H9 (cell line): Measurements from ENCODE around the gene NR0B2. TPM values are rescaled to one million over a fixed set of nuclear protein-coding genes. Genes with fewer than 3 reads are reported as not detected.

Experiments
- DNase-seq: peaks from one replicate; pipeline ENCODE4 v3.0.0-alpha.2; 2017
- H2AFZ ChIP-seq: one replicate; pipeline ENCODE4 v1.6.1; 2013; ENCODE audit warnings: mild to moderate bottlenecking, low read length, control low read depth, moderate library complexity
- H2AK5ac ChIP-seq: 2 replicates; pipeline ENCODE4 v1.6.1; 2013; ENCODE audit warnings: low read length, control low read depth, mixed read lengths; ENCODE audit not compliant: insufficient read length
- H2BK120ac ChIP-seq: one replicate; pipeline ENCODE4 v1.6.1; 2013; ENCODE audit warnings: low read depth, mild to moderate bottlenecking, low read length, control low read depth, inconsistent platforms; ENCODE audit not compliant: poor library complexity, severe bottlenecking
- H2BK12ac ChIP-seq: 2 replicates; pipeline ENCODE4 v1.6.1; 2013; ENCODE audit warnings: low read length, control low read depth, mixed read lengths, low read depth; ENCODE audit not compliant: insufficient read length
- H2BK15ac ChIP-seq: 2 replicates; pipeline ENCODE4 v1.6.1; 2013; ENCODE audit warnings: low read depth, low read length, control low read depth
- H2BK20ac ChIP-seq: one replicate; pipeline ENCODE4 v1.6.1; 2013; ENCODE audit warnings: low read depth, mild to moderate bottlenecking, low read length, control low read depth, inconsistent platforms; ENCODE audit not compliant: poor library complexity, severe bottlenecking
- H2BK5ac ChIP-seq: 2 replicates; pipeline ENCODE4 v1.6.1; 2013; ENCODE audit warnings: low read length, control low read depth, mixed read lengths; ENCODE audit not compliant: insufficient read length
- H3K14ac ChIP-seq: 2 replicates; pipeline ENCODE4 v1.6.1; 2013; ENCODE audit warnings: low read length, control low read depth; ENCODE audit not compliant: insufficient read depth
- H3K18ac ChIP-seq: 2 replicates; pipeline ENCODE4 v1.6.1; 2013; ENCODE audit warnings: low read depth, mild to moderate bottlenecking, mixed read lengths, low read length, control low read depth; ENCODE audit not compliant: insufficient read length
- H3K23ac ChIP-seq: 2 replicates; pipeline ENCODE4 v1.6.1; 2013; ENCODE audit warnings: low read length, control low read depth, mixed read lengths, low read depth; ENCODE audit not compliant: insufficient read length
- H3K23me2 ChIP-seq: 2 replicates; pipeline ENCODE4 v1.6.1; 2013; ENCODE audit warnings: low read depth, mild to moderate bottlenecking, mixed read lengths, low read length, control low read depth; ENCODE audit not compliant: insufficient read length, poor library complexity, severe bottlenecking
- H3K27ac ChIP-seq: 2 replicates; pipeline ENCODE4 v1.5.1; 2013; ENCODE audit warnings: low read length, control low read depth, mixed read lengths, low read depth; ENCODE audit not compliant: insufficient read length
- H3K27me3 ChIP-seq: 2 replicates; pipeline ENCODE4 v1.6.1; 2013; ENCODE audit warnings: low read length, control low read depth, inconsistent platforms; ENCODE audit not compliant: insufficient read depth
- H3K4ac ChIP-seq: 2 replicates; pipeline ENCODE4 v1.6.1; 2013; ENCODE audit warnings: low read depth, mild to moderate bottlenecking, control low read depth, inconsistent platforms, low read length, moderate library complexity
- H3K4me1 ChIP-seq: 2 replicates; pipeline ENCODE4 v1.6.1; 2013; ENCODE audit warnings: low read length, control low read depth, inconsistent platforms; ENCODE audit not compliant: insufficient read depth
- H3K4me2 ChIP-seq: 2 replicates; pipeline ENCODE4 v1.6.1; 2013; ENCODE audit warnings: low read length, control low read depth, mixed read lengths; ENCODE audit not compliant: insufficient read length, insufficient read depth
- H3K56ac ChIP-seq: 2 replicates; pipeline ENCODE4 v1.6.1; 2013; ENCODE audit warnings: low read depth, mild to moderate bottlenecking, mixed read lengths, low read length, control low read depth; ENCODE audit not compliant: insufficient read length
- H3K79me1 ChIP-seq: 2 replicates; pipeline ENCODE4 v1.6.1; 2013; ENCODE audit warnings: low read depth, mild to moderate bottlenecking, moderate library complexity, low read length, control low read depth, inconsistent platforms; ENCODE audit not compliant: insufficient read depth, poor library complexity, severe bottlenecking
- H3K79me2 ChIP-seq: 2 replicates; pipeline ENCODE4 v1.6.1; 2013; ENCODE audit warnings: low read length, control low read depth, inconsistent platforms; ENCODE audit not compliant: insufficient read depth
- H3K9ac ChIP-seq: 2 replicates; pipeline ENCODE4 v1.6.1; 2013; ENCODE audit warnings: low read length, control low read depth, mixed read lengths; ENCODE audit not compliant: insufficient read length; ENCODE audit errors: extremely low read depth
- H3K9me3 ChIP-seq: one replicate; pipeline ENCODE4 v1.6.1; 2013; ENCODE audit warnings: low read depth, low read length, inconsistent platforms; ENCODE audit not compliant: control insufficient read depth
- H3T11ph ChIP-seq: one replicate; pipeline ENCODE4 v1.6.1; 2013; ENCODE audit warnings: mild to moderate bottlenecking, low read length, control low read depth, inconsistent platforms
- H4K20me1 ChIP-seq: one replicate; pipeline ENCODE4 v1.6.1; 2013; ENCODE audit not compliant: control insufficient read depth, insufficient read length, insufficient read depth
- H4K5ac ChIP-seq: 2 replicates; pipeline ENCODE4 v1.6.1; 2013; ENCODE audit warnings: low read depth, mild to moderate bottlenecking, mixed read lengths, low read length, control low read depth; ENCODE audit not compliant: insufficient read length
- H4K8ac ChIP-seq: replicated peaks from 2 replicates; pipeline ENCODE4 v1.6.1; 2013; ENCODE audit warnings: low read length, control low read depth, mixed read lengths, low read depth; ENCODE audit not compliant: insufficient read length
- H4K91ac ChIP-seq: 2 replicates; pipeline ENCODE4 v1.6.1; 2013; ENCODE audit warnings: low read depth, mild to moderate bottlenecking, moderate library complexity, mixed read lengths, low read length, control low read depth; ENCODE audit not compliant: insufficient read length
- H3K27ac Mint-ChIP-seq, 3 experiments: 2 replicates in 2 of 3; 3 replicates in 1 of 3; pipeline ENCODE4 v1.8.0; 2020 to 2021; ENCODE audit warnings: mixed read lengths in 3 of 3, mild to moderate bottlenecking in 1 of 3, moderate library complexity in 1 of 3
- H3K27me3 Mint-ChIP-seq: 2 replicates; pipeline ENCODE4 v1.8.0; 2021; ENCODE audit warnings: low read depth, mild to moderate bottlenecking, moderate library complexity, mixed read lengths
- H3K36me3 Mint-ChIP-seq, 3 experiments: 2 replicates in 2 of 3; 3 replicates in 1 of 3; pipeline ENCODE4 v1.8.0; 2020 to 2021; ENCODE audit warnings: low read depth in 3 of 3, mixed read lengths in 3 of 3; ENCODE audit not compliant: insufficient read depth in 1 of 3
- H3K4me1 Mint-ChIP-seq, 2 experiments: 2 replicates each; pipeline ENCODE4 v1.8.0; 2020; ENCODE audit warnings: mixed read lengths in 2 of 2
- H3K4me3 Mint-ChIP-seq, 2 experiments: 2 replicates in 1 of 2; 3 replicates in 1 of 2; pipeline ENCODE4 v1.8.0; 2020 to 2021; ENCODE audit warnings: mild to moderate bottlenecking in 2 of 2, mixed read lengths in 2 of 2, moderate library complexity in 1 of 2
- H3K9me3 Mint-ChIP-seq, 2 experiments: 2 replicates in 1 of 2; 3 replicates in 1 of 2; pipeline ENCODE4 v1.8.0; 2020; ENCODE audit warnings: mild to moderate bottlenecking in 2 of 2, mixed read lengths in 2 of 2, moderate library complexity in 1 of 2
- WGBS: extraction: QIAGEN DNeasy Blood & Tissue Kit; methylation state at CpG from one replicate; pipeline ENCODE4 v1.1.7; 2013; ENCODE audit warnings: missing lambda C conversion rate, low lambda C conversion rate, mixed read lengths; ENCODE audit not compliant: insufficient read length; ENCODE audit errors: extremely low coverage; 5-methylcytosine and 5-hydroxymethylcytosine counted together
- total RNA-seq: library from RNA; stranded (reverse); gene quantifications from 2 replicates; pipeline ENCODE4 v1.2.1, GENCODE V29; 2021
- TF ChIP-seq, protein P1 (sequence below): fragments of 200-600 bp; sonication (generic); conservative IDR thresholded peaks from 3 replicates; pipeline ENCODE4 v1.8.0; 2021; ENCODE audit warnings: antibody characterized with exemption, mild to moderate bottlenecking

Gene NR0B2
- total RNA-seq, 1 experiment from 2014 or later: not detected

DNA sequence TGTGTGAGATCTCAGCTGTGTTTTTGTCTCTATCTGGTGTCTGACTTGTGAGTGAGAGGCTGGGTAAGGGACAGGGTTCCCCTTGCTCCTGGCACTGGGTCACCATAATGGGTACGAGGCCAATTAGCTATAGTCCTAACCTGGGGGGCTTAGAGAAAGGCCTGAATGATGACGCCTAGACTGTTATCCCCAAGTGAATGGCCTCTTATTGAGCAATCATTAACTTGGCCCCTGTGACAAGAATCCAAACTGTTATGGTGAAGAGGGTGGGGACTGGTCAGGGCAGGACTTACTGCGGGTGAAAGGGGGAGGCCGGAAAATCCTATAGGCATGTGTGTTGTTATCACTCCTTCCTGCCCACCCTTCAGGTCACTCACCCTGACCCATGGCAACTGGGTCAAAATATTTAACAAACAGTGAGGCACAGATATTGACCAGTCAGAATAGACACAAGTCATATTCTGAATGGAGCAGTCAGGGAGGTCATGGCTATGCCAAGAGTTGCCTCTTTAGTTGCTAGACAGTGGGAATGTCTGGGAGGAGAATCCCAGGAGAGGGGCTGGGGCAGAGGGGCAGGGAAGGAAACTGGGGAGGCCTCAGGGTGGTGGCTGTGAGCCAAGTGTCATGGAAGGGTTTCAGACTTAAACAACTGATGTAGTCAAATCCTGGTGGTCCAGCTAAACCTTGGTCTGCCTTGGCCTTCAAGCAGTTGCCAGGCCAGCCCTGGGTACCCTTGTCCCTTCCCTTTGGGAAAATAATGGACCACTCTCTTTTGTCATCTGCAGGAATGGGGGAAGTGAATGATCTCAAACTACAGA is 3.2 kb downstream of the NR0B2 start:
- Mint-ChIP-seq H3K27me3 (peaks cover 2% of the 10 kb centered on the region), H3K4me1 (no peaks in the 10 kb centered on the region), H3K9me3 (no peaks in the 10 kb centered on the region), H3K27ac (no peak overlapping the region), H3K4me3 (no peak overlapping the region), H3K36me3 (no peaks in the 10 kb centered on the region)
- Histone ChIP-seq H3K18ac (no peak overlapping the region), H3K23ac (no peak overlapping the region), H3K27me3 (no peaks in the 10 kb centered on the region), H3K23me2 (peaks cover 3% of the 10 kb centered on the region), H3K4me2 (no peak overlapping the region), H2BK120ac (no peak overlapping the region), H3K4ac (no peak overlapping the region), H2BK20ac (no peak overlapping the region), H3K14ac (no peak overlapping the region), H4K8ac (no peak overlapping the region), H3K27ac (no peak overlapping the region), H4K91ac (no peak overlapping the region), H3K79me1 (no peaks in the 10 kb centered on the region), H2BK12ac (no peak overlapping the region), H3K79me2 (no peaks in the 10 kb centered on the region), H2BK15ac (no peak overlapping the region), H3K9ac (no peak overlapping the region), H2AK5ac (no peak overlapping the region), H4K20me1 (no peaks in the 10 kb centered on the region), H3K9me3 (no peaks in the 10 kb centered on the region), H3T11ph (no peak overlapping the region), H3K56ac (no peak overlapping the region), H2BK5ac (no peak overlapping the region), H3K4me1 (no peaks in the 10 kb centered on the region), H2AFZ (no peak overlapping the region), H4K5ac (no peak overlapping the region)
- WGBS: no CpG with 5 or more reads among the region's 4 CpGs
- no peak for DNase-seq
- TF ChIP-seq, protein P1, sequence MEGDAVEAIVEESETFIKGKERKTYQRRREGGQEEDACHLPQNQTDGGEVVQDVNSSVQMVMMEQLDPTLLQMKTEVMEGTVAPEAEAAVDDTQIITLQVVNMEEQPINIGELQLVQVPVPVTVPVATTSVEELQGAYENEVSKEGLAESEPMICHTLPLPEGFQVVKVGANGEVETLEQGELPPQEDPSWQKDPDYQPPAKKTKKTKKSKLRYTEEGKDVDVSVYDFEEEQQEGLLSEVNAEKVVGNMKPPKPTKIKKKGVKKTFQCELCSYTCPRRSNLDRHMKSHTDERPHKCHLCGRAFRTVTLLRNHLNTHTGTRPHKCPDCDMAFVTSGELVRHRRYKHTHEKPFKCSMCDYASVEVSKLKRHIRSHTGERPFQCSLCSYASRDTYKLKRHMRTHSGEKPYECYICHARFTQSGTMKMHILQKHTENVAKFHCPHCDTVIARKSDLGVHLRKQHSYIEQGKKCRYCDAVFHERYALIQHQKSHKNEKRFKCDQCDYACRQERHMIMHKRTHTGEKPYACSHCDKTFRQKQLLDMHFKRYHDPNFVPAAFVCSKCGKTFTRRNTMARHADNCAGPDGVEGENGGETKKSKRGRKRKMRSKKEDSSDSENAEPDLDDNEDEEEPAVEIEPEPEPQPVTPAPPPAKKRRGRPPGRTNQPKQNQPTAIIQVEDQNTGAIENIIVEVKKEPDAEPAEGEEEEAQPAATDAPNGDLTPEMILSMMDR: no peak
